Choroid plexus epithelial cell (primary cell): Measurements from ENCODE around the gene AUH.

Source experiments
- DNase-seq: peaks from one replicate; pipeline ENCODE4 v3.0.0-alpha.2; 2010; ENCODE audit warnings: low read depth
- H3K4me3 ChIP-seq: 2 replicates; pipeline ENCODE4 v1.5.1; 2011; ENCODE audit warnings: low read depth, mild to moderate bottlenecking, control low read depth, low read length, moderate library complexity
- CTCF ChIP-seq: conservative IDR thresholded peaks from 2 replicates; pipeline ENCODE4 v1.5.1; 2011; ENCODE audit warnings: low read depth, mild to moderate bottlenecking, control low read depth, inconsistent platforms, low read length, moderate library complexity

AUH gene

DNA sequence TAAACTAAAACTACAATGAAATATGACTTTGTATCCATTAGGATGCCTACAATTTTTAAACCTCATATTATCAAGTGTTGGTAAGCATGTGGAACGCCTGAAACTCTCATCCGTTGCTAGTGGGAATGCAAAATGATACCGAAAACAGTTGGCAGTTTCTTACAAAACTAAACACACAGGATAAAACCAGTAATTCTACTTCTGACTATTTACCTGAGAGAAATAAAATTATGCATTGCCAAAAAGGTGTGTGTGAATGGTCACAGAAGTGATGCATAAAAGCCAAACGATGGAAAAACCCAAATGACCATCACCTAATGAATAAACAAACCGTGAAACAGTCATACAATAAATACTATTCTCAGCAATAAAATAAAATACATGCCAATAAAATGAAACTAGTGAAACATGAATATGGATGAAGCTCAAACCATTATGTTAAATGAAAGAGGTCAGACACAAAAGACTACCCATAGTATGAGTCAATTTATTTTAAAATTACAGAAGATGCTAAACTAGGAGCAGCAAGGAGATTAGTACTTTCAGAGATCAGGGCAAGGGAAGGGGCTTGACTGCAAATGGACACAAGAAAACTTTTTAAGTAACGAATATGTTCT lies 13.4 kb downstream of the AUH start:
- TF ChIP-seq CTCF: no peak
- no peak overlapping the region for H3K4me3 ChIP-seq
- DNase-seq: no peak

DNA sequence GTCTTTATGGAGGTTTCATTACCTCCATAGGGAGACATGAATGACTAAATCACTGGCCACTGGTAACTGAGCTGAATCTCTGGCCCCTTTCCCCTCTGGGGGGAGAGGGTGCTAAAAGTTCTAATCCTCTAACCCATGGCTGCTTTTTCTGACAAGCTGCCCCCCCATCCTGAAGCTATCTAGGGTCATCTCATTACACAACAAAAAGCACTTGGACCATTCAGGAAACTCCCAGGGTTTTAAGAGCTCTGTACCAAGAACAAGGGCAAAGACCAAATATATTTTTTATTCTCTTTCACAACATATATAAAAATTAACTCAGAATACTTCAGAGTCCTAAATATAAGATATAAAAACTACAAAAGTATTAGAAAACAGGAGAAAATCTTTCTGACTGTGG lies 14.3 kb downstream of the AUH start:
- no peak for TF ChIP-seq CTCF

GRCh38 chr9:91346644-91347043 lies 15.1 kb downstream of the AUH start:
- DNase-seq: peak; percentile 17
- no peak for TF ChIP-seq CTCF
- H3K4me3 ChIP-seq: no peak overlapping the region

More for the DNA sequence above, 14.3 kb downstream of the AUH start:
- no peak for DNase-seq
- H3K4me3 ChIP-seq: no peak overlapping the region

GRCh38 chr9:91345978-91346377 lies 15.7 kb downstream of the AUH start:
- no peak overlapping the region for H3K4me3 ChIP-seq
- no peak for DNase-seq
- TF ChIP-seq CTCF: no peak

- TF ChIP-seq CTCF: no peak
- H3K4me3 ChIP-seq: no peak overlapping the region
- DNase-seq: no peak
These were observed 19.1 kb downstream of the AUH start for GRCh38 chr9:91342575-91342974.

- no peak overlapping the region for H3K4me3 ChIP-seq
- no peak for TF ChIP-seq CTCF
- no peak for DNase-seq
These were observed 20.0 kb downstream of the AUH start for GRCh38 chr9:91341749-91342148.

DNA sequence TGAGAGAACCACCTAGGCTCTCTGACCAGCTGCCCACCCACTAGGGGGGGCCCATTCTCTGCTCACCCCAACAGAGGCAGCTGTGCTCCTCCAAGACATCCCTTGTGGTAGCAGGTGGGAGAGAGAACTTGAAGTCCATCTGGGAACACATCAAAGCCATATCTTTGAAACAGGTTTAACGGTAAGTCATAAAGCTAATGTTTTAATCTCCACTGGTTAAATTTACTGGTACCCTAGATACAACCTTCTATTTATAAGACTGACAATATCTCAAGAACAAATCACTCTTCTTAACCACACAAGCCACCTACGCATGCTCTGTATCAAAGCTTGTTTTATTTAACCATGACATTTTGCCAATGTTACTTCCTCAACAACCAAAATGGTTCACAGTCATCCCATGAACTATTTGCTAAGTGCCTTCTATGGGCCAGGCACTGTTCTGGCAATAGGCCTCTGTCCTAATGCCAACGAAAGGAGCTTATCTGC lies 20.4 kb downstream of the AUH start:
- no peak overlapping the region for H3K4me3 ChIP-seq
- TF ChIP-seq CTCF: no peak
- no peak for DNase-seq
